ENCODE measurements around the gene PTPRU. TPM values are rescaled to one million over a fixed set of nuclear protein-coding genes. Genes with fewer than 3 reads are reported as not detected.

Gene PTPRU
- total RNA-seq, 1 experiment from 2014 or later = 0.72 TPM

DNA sequence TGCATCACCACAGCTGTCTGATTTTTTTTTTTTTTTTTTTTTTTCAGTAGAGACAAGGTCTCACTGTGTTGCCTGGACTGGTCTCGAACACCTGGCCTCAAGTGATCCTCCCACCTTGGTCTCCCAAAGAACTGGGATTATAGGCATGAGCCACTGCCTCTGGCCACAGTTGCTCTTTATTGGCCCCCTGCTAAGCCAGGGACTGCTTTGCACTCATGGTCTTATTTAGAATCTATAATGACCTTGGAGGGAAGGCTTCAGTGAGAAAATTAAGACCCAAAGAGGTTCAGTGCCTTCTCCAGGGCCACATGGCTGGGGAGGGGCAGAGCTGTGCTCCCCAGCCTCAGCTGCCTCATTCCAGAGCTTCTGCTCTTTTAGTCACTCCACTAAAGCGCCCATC is 84.9 kb downstream of the PTPRU start:
- H3K36me3 ChIP-seq (ENCODE audit: control insufficient read depth, insufficient read depth, low read length) = no peaks in the 10 kb centered on the region
- intact Hi-C loops (cut with micrococcal nuclease; ENCODE audit: unreplicated experiment) = no loop called here
- DNase-seq (ENCODE audit: low read depth, low spot score) = no peak
- no peak overlapping the region for H3K4me3 ChIP-seq (ENCODE audit: low read depth in 2 of 2, low read length in 2 of 2)
- no peaks in the 10 kb centered on the region for H3K9me3 ChIP-seq (ENCODE audit: control insufficient read depth, insufficient read depth, low read depth, low read length)
- TF ChIP-seq TCF7L2 (IDR thresholded peaks at IDR 0.05; ENCODE audit: low read depth, low read length) = no peak
- no peak for TF ChIP-seq POLR2AphosphoS5 (IDR thresholded peaks at IDR 0.05; ENCODE audit: low read depth, low read length)
- TF ChIP-seq CTCF (IDR thresholded peaks at IDR 0.05) = no peak
- TF ChIP-seq SIN3A (IDR thresholded peaks at IDR 0.05; ENCODE audit: borderline replicate concordance, insufficient read depth, low read depth, low read length) = no peak
- no peak for TF ChIP-seq REST (IDR thresholded peaks at IDR 0.05; ENCODE audit: insufficient read depth in 1 of 2, low read depth in 2 of 2, low read length in 1 of 2)
- no peaks in the 10 kb centered on the region for H3K4me1 ChIP-seq (ENCODE audit: control insufficient read depth, insufficient read depth, low read length)
- in situ Hi-C loops (cut with HindIII; ENCODE audit: low pct_unique_long_range_greater_than_20kb, low sequenced_read_pairs) = no loop called here
- POLR2A ChIA-PET = no interaction called here
- CTCF ChIA-PET = no interaction called here
- H3K27me3 ChIP-seq (ENCODE audit: control insufficient read depth, insufficient read depth, low read length) = no peaks in the 10 kb centered on the region
- no peak for ATAC-seq
- BruUV-seq (replicated peaks) = no TSS peak
- no peak overlapping the region for H3K27ac ChIP-seq (ENCODE audit: low read length)

DNA sequence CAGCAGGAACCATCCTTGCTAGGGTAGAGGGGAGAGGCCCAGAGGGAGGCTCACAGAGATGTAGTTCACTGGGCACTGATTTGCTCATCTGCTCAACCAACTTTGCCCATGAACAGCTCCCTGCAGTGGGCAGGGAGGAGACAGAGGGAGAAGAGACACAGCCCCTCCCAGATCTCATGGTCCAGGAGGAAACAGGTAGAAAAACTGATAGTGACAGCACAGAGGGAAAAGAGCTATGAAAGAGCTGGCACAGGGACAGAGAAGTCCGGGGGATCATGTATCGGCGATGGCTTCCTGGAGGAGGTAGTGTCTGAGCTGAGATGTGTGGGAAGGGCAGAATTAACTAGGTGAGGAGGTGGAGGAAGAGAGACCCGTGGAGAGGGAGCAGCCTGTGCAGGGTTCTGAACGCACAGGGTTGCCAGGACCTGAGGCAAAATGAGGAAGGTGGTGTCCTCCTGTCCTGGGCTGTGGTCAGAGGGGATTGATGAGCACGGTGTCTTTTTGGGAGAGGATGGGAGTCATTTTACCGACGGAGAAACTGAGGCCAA is 85.9 kb downstream of the PTPRU start:
- intact Hi-C loops (cut with micrococcal nuclease; ENCODE audit: unreplicated experiment) (no loop called here), in situ Hi-C loops (cut with HindIII; ENCODE audit: low pct_unique_long_range_greater_than_20kb, low sequenced_read_pairs) (no loop called here)
- no peaks in the 10 kb centered on the region for H3K9me3 ChIP-seq (ENCODE audit: control insufficient read depth, insufficient read depth, low read depth, low read length)
- H3K27me3 ChIP-seq (ENCODE audit: control insufficient read depth, insufficient read depth, low read length) = no peaks in the 10 kb centered on the region
- H3K4me1 ChIP-seq (ENCODE audit: control insufficient read depth, insufficient read depth, low read length) = no peaks in the 10 kb centered on the region
- H3K27ac ChIP-seq (ENCODE audit: low read length) = no peak overlapping the region
- no peaks in the 10 kb centered on the region for H3K36me3 ChIP-seq (ENCODE audit: control insufficient read depth, insufficient read depth, low read length)
- CTCF ChIA-PET = no interaction called here
- TF ChIP-seq SIN3A (IDR thresholded peaks at IDR 0.05; ENCODE audit: borderline replicate concordance, insufficient read depth, low read depth, low read length) (no peak), REST (IDR thresholded peaks at IDR 0.05; ENCODE audit: insufficient read depth in 1 of 2, low read depth in 2 of 2, low read length in 1 of 2) (no peak), TCF7L2 (IDR thresholded peaks at IDR 0.05; ENCODE audit: low read depth, low read length) (no peak), CTCF (IDR thresholded peaks at IDR 0.05) (no peak), POLR2AphosphoS5 (IDR thresholded peaks at IDR 0.05; ENCODE audit: low read depth, low read length) (no peak)
- POLR2A ChIA-PET = no interaction called here
- no peak for ATAC-seq
- H3K4me3 ChIP-seq (ENCODE audit: low read depth in 2 of 2, low read length in 2 of 2) = no peak overlapping the region
- DNase-seq (ENCODE audit: low read depth, low spot score) = no peak
- no TSS peak for BruUV-seq (replicated peaks)
